Measurements from ENCODE around the gene FRMPD4.
"Not testable (repeated sequence)": the region's sequence is repeated elsewhere in the genome, so short reads cannot be mapped to it uniquely, and the experiment has no call there.

Gene FRMPD4

GRCh38 chrX:12138361-12139313 lies at the start of gene FRMPD4:
Gene FRMPD4, plus strand, starts transcription at chrX:12138473. Its CDS starts 499 bp downstream, at chrX:12138972.
- peak; percentile 67 for DNase-seq (ENCODE audit: low spot score)

GRCh38 chrX:12089740-12090139 lies 48.5 kb upstream of the FRMPD4 start:
- DNase-seq (ENCODE audit: low spot score), result no peak

- DNase-seq (ENCODE audit: low spot score), result no peak
Measured at GRCh38 chrX:12113321-12113720, 25.0 kb upstream of the FRMPD4 start.

- no peak for DNase-seq (ENCODE audit: low spot score)
Measured at GRCh38 chrX:12115377-12115776, 22.9 kb upstream of the FRMPD4 start.

GRCh38 chrX:12118134-12118533 lies 20.1 kb upstream of the FRMPD4 start:
- DNase-seq (ENCODE audit: low spot score), result no peak

- DNase-seq (ENCODE audit: low spot score), result no peak
Measured at GRCh38 chrX:12128017-12128416, 10.3 kb upstream of the FRMPD4 start.

- DNase-seq (ENCODE audit: low spot score), result peak; percentile 20
Measured at GRCh38 chrX:12137951-12138360, 317 bp upstream of the FRMPD4 start.

- DNase-seq (ENCODE audit: low spot score), result peak; percentile 15
Measured at GRCh38 chrX:12139934-12140611, 1.8 kb downstream of the FRMPD4 start.

GRCh38 chrX:12141511-12141910 lies 3.2 kb downstream of the FRMPD4 start:
- DNase-seq (ENCODE audit: low spot score), result no peak

GRCh38 chrX:12142661-12143060 lies 4.4 kb downstream of the FRMPD4 start:
- DNase-seq (ENCODE audit: low spot score), result no peak

GRCh38 chrX:12145402-12145801 lies 7.1 kb downstream of the FRMPD4 start:
- DNase-seq (ENCODE audit: low spot score), result no peak

GRCh38 chrX:12149670-12150407 lies 11.6 kb downstream of the FRMPD4 start:
- no peak for DNase-seq (ENCODE audit: low spot score)

GRCh38 chrX:12153317-12153716 lies 15.0 kb downstream of the FRMPD4 start:
- no peak for DNase-seq (ENCODE audit: low spot score)

GRCh38 chrX:12153741-12154140 lies 15.5 kb downstream of the FRMPD4 start:
- DNase-seq (ENCODE audit: low spot score), result no peak

- DNase-seq (ENCODE audit: low spot score), result no peak
Measured at GRCh38 chrX:12159799-12160198, 21.5 kb downstream of the FRMPD4 start.

GRCh38 chrX:12162420-12162819 lies 24.1 kb downstream of the FRMPD4 start:
- no peak for DNase-seq (ENCODE audit: low spot score)

GRCh38 chrX:12164180-12164579 lies 25.9 kb downstream of the FRMPD4 start:
- not testable (repeated sequence) for DNase-seq (ENCODE audit: low spot score)

- no peak for DNase-seq (ENCODE audit: low spot score)
Measured at GRCh38 chrX:12170755-12171154, 32.5 kb downstream of the FRMPD4 start.

GRCh38 chrX:12174358-12174757 lies 36.1 kb downstream of the FRMPD4 start:
- no peak for DNase-seq (ENCODE audit: low spot score)

- no peak for DNase-seq (ENCODE audit: low spot score)
Measured at GRCh38 chrX:12197030-12197429, 58.8 kb downstream of the FRMPD4 start.

GRCh38 chrX:12206413-12206812 lies 68.1 kb downstream of the FRMPD4 start:
- DNase-seq (ENCODE audit: low spot score), result no peak

GRCh38 chrX:12210196-12210815 lies 72.0 kb downstream of the FRMPD4 start:
- DNase-seq (ENCODE audit: low spot score), result peak; percentile 29

Data from AG08396 (cell line).